Fibroblast of gingiva (primary cell): ENCODE measurements around the gene SLC4A2.

Experiments
- DNase-seq: peaks from one replicate; pipeline ENCODE4 v3.0.0-alpha.2; 2011; ENCODE audit warnings: low read depth

The SLC4A2 gene

GRCh38 chr7:151115836-151116418 is 56.5 kb downstream of the SLC4A2 start:
- DNase-seq = no peak

- DNase-seq = no peak
Observed at GRCh38 chr7:151116603-151117440, 57.4 kb downstream of the SLC4A2 start.

- no peak for DNase-seq
Observed at GRCh38 chr7:151117565-151117964, 58.2 kb downstream of the SLC4A2 start.

GRCh38 chr7:151118108-151119054 is 59.0 kb downstream of the SLC4A2 start:
- DNase-seq = no peak

DNA sequence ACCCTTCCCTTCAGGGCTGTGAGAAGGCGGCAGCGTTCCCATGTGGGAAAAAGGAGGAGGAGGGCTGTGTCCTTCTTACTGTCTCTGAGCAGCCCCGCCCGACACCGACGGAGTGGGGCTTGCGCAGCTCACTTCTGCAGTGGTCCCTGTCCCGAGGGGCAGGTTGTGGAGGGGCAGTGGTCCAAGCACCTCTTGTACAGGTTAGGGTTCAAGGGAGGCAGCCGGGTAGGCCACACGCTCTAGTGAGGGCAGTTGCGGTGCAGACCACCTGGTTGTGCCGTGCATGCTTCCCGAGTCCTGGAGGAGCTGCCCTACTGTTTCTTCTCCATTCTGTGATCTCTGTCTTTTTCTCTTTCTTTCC is 59.6 kb downstream of the SLC4A2 start:
- DNase-seq = no peak

DNA sequence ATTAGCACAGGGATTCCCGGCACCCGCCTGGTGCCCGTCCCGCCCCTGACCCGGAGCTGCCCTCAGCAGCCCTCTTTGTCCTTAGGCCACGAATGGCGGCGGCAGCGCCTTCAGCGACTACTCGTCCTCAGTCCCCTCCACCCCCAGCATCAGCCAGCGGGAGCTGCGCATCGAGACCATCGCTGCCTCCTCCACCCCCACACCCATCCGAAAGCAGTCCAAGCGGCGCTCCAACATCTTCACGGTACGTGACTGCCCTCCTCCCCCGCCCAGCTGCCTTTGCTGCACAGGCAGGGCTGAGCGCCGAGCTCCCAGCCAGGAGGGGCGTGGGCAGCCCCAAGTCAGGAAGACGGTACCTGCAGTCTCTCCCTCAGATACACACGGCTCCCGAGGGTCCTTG is 60.5 kb downstream of the SLC4A2 start:
- DNase-seq = no peak

- no peak for DNase-seq
Observed at GRCh38 chr7:151120896-151121295, 61.5 kb downstream of the SLC4A2 start.

GRCh38 chr7:151121380-151122170 is 62.2 kb downstream of the SLC4A2 start:
- DNase-seq = no peak

DNA sequence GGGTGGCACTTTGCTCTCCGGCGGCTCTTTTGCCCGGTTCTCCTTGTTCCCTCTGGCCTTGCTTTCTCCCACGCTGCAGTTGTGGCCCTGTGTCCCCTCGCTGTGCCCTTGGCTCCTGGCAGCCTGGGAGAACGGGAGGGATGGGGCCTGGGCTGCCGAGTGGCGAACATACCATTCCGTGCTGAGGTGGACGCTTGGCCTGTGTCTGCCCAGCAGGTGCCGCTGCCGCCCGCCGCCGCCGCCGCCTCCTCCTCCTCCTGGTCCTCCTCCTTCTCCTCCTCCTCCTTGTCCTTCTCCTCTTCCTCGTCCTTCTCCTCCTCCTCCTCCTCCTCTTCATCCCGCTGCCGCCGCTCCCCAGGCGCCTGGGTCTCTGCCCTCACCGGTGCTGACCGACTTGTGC is 62.9 kb downstream of the SLC4A2 start:
- no peak for DNase-seq

DNA sequence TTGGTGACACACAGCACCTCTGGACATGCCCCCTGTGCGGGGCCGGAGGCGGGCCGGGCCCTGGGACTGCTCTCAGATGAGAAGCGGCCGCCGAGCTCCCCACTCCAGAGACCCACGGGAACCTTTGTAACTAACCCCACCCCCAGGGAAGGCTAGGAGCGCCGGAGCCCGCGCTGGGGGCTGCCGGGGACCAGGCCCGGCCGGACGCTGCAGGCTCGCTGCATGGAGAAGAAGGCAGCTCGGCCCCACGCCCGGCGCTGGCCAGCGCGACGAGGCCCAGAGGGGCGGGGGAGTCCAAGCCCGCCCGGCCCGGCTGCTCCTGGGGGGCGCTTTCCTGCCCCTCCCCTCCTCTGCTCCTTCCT is 63.4 kb downstream of the SLC4A2 start:
- DNase-seq = no peak

GRCh38 chr7:151123158-151123821 is 63.9 kb downstream of the SLC4A2 start:
- DNase-seq = no peak

DNA sequence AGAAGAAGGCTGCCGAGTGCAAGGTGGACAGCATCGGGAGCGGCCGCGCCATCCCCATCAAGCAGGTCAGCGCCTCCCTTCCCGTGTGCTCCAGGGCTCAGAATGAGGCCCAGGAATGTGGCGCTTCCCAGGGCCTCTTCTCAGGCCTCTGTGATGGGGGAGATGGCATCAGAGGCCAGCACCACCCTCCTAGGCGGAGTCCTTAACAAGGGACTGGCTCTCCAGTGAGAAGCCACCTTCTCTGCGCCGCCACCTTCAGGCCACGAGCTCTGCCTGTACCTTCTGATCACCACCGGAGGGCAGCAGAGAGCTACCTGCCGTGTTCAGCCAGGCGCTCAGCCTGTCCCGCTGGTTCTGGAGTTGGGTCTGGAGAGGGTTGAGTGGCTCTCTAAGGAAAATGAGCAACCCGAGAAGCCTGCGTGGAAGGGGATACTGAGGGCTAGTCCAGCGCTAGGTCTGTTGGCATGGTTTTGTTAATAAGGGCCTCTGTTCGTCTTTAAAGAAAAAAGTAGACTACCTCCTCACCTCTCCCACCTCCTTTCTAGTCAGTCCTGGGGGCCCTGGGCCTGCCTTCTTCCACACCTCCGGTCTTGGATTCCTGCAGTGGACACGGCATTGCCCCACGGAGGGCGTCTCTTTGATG is 64.6 kb downstream of the SLC4A2 start:
- peak; percentile 69 for DNase-seq

DNA sequence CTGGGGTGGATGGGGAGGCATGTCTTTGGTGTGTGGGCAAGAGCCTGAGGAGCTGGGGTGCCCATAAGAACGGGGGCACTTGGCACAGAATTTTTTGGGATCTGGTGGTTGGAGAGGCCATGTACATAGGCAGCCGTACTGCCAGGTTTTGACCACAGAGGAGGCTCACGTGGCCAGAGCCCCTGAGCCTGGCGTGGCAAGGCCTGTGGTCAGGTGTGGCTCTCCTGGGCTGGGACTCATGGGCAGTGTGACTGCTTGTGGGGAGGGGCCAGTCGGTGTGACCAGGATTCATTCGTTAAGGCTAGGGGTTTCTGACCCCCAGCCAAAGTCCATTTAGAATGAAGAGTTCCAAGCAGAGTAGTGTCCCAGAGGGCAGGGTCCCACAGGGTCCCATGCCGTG is 65.1 kb downstream of the SLC4A2 start:
- no peak for DNase-seq

DNA sequence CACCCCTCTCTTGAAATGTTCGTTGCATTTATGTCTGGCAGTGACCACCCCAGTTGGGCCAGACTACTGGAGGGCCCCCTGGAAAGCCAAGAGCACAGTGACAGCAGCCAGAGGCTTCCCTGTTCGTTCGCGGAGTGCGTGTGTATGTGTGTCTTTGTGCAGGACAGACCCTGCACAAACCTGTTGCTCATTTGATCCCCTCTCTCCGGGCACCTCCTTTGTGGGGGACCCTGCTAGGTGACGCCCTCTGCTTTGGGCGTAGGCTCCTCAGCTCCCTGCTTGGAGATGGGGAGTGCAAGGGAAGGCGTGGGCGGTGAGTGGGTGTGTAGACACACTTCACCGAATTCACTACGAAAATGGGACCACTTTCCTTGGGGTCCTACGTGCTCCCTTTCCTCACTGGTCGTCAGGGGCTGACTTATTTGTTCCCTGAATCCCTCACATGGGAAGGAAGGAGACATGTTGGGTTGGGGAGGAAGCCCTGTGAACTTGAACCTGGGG is 65.6 kb downstream of the SLC4A2 start:
- DNase-seq = no peak

DNA sequence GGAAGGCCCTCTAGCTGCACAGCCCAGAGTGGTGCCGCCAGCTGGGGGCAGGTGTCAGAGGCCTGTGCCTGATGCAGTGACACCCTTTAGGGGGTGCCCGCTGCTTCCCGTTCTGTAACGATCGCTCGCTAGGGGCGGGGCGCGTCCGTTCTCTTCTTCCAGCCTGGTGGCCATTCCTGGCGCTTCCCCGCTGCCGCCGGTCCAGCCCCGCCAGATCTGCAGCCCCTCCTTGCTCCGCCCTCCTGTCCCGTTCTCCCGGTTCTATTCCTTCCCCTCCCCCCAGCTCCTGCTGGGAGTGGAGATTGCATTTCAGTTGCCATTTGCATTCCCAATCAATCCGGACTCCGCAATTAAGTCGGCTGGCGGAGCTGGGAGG is 66.1 kb downstream of the SLC4A2 start:
- DNase-seq = no peak

DNA sequence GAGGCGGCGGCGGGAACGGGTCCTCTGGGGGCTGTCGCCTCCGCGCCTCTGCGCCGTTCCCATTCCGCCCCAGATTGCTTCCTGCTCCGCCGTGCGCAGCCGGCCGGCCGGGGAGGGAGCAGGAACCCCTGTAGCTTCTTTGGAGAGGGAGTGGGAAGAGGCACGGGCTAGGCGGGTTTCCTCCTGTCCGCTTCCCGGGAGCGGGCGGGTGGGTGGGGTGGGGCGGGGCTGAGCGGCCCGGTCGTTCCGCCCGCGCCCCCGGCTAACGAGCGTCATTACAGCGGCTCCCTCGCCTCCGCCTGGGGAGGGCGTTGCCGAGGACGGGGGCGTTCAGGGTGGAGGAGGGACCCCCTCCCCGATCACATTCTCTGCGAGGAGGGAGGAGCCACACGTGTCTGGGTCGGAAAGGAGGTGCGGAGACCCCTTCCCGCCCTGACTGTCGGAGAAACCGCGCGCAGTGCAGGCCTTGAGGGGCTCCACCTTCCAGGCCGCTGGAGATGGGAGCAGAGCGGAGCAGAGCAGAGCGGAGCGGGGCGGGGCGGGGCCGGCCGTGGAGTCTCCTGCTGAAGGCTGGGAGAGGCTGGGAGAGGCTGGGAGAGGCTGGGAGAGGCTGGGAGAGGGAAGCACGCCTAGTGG is 66.6 kb downstream of the SLC4A2 start:
- no peak for DNase-seq
